ENCODE results near the gene RGL4. TPM values are rescaled to one million over a fixed set of nuclear protein-coding genes. Genes with fewer than 3 reads are reported as not detected.

RGL4 gene
- total RNA-seq, 4 donors from 2014 or later = 0.25 to 1.3 TPM; not detected in 2

DNA sequence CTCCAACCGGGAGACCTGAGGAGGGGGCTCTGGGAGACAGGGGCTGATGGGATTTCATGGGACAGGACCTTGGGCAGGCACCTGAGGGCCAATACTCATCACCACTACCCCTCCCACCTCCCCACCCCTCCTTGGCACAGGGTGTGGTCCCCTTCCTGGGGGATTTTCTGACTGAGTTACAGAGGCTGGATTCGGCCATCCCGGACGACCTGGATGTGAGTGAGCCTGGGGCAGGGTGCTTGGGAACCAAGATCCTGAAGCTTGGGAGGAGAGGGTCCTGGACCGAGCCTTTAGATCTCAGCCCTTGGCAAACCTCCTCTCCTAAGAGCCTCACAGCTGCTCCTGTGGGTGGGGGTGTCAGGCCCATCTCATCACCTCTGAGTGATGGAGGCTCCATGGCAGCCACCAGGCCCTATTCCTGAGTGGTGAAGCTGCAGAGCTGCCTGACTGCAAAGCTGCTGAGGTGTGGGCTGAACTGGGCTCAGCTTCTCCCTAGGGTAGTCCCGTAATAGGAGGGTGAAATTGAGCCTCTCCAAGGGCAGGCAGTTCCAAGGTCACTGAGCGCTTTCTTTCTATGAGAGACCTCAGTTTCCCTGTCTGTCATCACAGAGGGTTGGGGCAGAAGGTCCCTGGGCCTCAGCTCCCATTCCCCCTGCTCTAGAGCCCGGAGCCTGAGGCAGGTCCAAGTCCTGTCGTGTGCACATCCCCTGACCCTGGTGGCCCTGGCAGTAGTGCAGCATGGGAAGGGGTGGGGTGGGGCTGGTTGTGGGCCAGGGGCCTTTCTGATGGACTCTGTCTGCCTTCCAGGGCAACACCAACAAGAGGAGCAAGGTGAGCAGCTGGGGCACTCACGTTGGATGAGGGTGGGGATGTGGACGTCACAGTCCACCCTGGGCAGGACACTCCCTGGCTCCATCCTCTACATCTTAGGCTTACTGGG, 6.5 kb downstream of the RGL4 start:
- Histone ChIP-seq H3K36me3 (peaks cover 13 to 24% of the 10 kb centered on the region in 2 donors), H3K27me3 (no peaks in the 10 kb centered on the region), H3K4me3 (replicated peaks in 1 of 3) (no peak overlapping the region), H3K9me3 (no peaks in the 10 kb centered on the region), H3K27ac (no peak overlapping the region), H3K4me1 (no peaks in the 10 kb centered on the region)
- 91 to 93% methylated on average over 7 to 8 of the region's 11 CpGs for WGBS, 2 donors
- TF ChIP-seq, protein P1, sequence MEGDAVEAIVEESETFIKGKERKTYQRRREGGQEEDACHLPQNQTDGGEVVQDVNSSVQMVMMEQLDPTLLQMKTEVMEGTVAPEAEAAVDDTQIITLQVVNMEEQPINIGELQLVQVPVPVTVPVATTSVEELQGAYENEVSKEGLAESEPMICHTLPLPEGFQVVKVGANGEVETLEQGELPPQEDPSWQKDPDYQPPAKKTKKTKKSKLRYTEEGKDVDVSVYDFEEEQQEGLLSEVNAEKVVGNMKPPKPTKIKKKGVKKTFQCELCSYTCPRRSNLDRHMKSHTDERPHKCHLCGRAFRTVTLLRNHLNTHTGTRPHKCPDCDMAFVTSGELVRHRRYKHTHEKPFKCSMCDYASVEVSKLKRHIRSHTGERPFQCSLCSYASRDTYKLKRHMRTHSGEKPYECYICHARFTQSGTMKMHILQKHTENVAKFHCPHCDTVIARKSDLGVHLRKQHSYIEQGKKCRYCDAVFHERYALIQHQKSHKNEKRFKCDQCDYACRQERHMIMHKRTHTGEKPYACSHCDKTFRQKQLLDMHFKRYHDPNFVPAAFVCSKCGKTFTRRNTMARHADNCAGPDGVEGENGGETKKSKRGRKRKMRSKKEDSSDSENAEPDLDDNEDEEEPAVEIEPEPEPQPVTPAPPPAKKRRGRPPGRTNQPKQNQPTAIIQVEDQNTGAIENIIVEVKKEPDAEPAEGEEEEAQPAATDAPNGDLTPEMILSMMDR (IDR thresholded peaks at IDR 0.05) = no peak
- no peak for TF ChIP-seq POLR2A (IDR thresholded peaks at IDR 0.05)
- intact Hi-C loops (cut with DNase I) = no loop called here
- no peak for DNase-seq

DNA sequence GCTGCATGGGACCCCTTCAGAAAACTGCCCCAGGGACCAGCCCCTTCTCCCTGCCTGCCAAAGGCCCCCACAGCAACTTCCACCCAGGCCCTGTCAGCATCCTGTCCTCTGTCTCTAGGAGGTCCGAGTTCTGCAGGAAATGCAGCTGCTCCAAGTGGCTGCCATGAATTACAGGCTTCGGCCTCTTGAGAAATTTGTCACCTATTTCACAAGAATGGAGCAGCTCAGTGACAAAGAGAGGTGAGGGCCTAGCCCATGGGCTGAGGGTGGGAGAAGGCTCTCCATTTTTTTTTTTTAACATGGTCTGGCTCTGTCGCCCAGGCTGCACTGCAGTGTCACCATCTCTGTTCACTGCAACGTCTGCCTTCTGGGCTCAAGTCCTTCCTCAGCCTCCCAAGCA, 7.3 kb downstream of the RGL4 start:
- TF ChIP-seq POLR2A (IDR thresholded peaks at IDR 0.05) = no peak
- TF ChIP-seq, protein P1 (IDR thresholded peaks at IDR 0.05) = no peak
- intact Hi-C loops (cut with DNase I) = no loop called here
- Histone ChIP-seq H3K27me3 (no peaks in the 10 kb centered on the region), H3K4me1 (no peaks in the 10 kb centered on the region), H3K27ac (no peak overlapping the region), H3K36me3 (peaks cover 13 to 26% of the 10 kb centered on the region in 2 donors), H3K9me3 (no peaks in the 10 kb centered on the region), H3K4me3 (replicated peaks in 1 of 3) (no peak overlapping the region)
- WGBS, 2 donors = 80 to 89% methylated on average over 4 of the region's 4 CpGs
- no peak for DNase-seq

DNA sequence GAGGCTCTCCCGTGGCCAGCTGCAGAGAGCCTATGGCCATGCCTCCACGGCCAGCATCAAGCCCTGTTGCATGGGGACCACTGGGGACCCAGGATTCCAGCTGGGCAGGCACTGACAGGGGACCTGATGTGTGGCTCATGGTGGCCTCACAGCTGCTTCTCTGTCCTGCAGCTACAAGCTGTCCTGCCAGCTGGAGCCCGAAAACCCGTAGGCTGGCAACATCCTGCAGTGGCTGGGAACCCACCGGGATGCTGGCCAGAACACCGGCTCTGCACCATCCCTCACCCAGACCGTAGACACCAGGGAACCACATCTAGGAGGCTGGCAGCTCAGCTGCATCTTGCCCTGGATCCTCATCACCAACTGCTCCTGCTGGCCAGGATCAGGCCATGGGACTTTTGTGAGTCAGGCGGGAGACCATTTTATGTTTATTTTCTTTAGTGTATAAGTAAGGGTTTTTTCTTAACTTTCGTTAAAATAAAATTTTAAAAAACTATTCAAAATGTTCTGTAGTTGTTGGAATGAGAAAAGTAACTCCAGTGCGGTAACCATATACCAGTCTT, 7.9 kb downstream of the RGL4 start:
- peaks cover 10 to 26% of the 10 kb centered on the region in 2 donors for H3K36me3 ChIP-seq
- H3K27me3 ChIP-seq = no peaks in the 10 kb centered on the region
- no peak overlapping the region for H3K27ac ChIP-seq
- 96 to 98% methylated on average over 6 to 7 of the region's 10 CpGs for WGBS, 2 donors
- no peaks in the 10 kb centered on the region for H3K9me3 ChIP-seq
- no peak for DNase-seq
- H3K4me1 ChIP-seq = no peaks in the 10 kb centered on the region
- intact Hi-C loops (cut with DNase I) = no loop called here
- H3K4me3 ChIP-seq (replicated peaks in 1 of 3) = no peak overlapping the region
- no peak for TF ChIP-seq POLR2A (IDR thresholded peaks at IDR 0.05)
- TF ChIP-seq, protein P1 (IDR thresholded peaks at IDR 0.05) = no peak

DNA sequence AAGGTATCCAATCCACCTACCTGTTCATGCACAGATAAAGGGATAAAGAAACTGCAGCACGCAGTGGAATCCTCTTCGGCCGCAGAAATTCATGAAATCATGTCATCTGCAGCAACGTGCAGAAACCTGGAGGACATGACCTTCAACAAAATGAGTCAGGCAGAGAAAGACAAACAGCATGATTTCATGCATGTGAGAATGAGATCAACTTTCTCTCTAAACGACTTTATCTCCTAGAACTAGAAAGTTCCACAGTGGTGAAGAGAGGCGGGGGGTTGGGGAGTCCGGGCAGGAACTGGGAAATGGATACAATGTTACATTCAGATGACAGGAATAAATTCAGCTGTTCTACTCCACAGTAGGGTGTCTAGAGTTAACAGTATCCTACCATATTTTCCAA, 9.9 kb downstream of the RGL4 start:
- peaks cover 9 to 20% of the 10 kb centered on the region in 2 donors for H3K36me3 ChIP-seq
- WGBS, 2 donors = 86 to 93% methylated on average over 7 of the region's 7 CpGs
- no peak for TF ChIP-seq POLR2A (IDR thresholded peaks at IDR 0.05)
- TF ChIP-seq, protein P1 (IDR thresholded peaks at IDR 0.05) = no peak

DNA sequence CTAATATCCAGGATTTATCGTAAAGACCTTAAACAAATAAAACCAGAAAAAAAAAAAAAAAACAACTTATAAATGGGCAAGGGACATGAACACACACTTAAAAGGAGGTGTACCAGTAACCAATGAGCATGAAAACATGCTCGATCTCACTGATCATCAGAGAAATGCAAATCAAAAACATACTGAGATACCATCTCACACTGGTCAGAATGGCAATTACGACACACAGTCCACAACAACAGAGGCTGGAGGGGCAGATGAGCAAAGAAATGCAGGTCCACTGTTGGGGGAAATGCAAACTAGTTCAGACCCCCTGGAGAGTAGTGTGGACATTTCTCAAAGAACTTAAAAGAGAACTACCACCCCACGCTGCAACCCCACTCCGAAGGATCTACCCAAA, 13.2 kb downstream of the RGL4 start:
- WGBS, 2 donors = 92 to 94% methylated on average over 5 of the region's 5 CpGs
- no peaks in the 10 kb centered on the region for H3K27me3 ChIP-seq
- intact Hi-C loops (cut with DNase I) = no loop called here
- no peak overlapping the region for H3K4me3 ChIP-seq (replicated peaks in 1 of 3)
- no peak for DNase-seq
- H3K9me3 ChIP-seq = no peaks in the 10 kb centered on the region
- H3K36me3 ChIP-seq = peaks cover 33 to 46% of the 10 kb centered on the region in 2 donors
- TF ChIP-seq POLR2A (IDR thresholded peaks at IDR 0.05) = no peak
- TF ChIP-seq, protein P1 (IDR thresholded peaks at IDR 0.05) = no peak
- no peaks in the 10 kb centered on the region for H3K4me1 ChIP-seq
- no peak overlapping the region for H3K27ac ChIP-seq

More for the DNA sequence above, 9.9 kb downstream of the RGL4 start:
- Histone ChIP-seq H3K27ac (no peak overlapping the region), H3K27me3 (no peaks in the 10 kb centered on the region), H3K4me1 (no peaks in the 10 kb centered on the region), H3K4me3 (replicated peaks in 1 of 3) (no peak overlapping the region), H3K9me3 (no peaks in the 10 kb centered on the region)
- no peak for DNase-seq
- intact Hi-C loops (cut with DNase I) = no loop called here
